IMR-90 (cell line): ENCODE results near the gene GPR15LG. TPM values are rescaled to one million over a fixed set of nuclear protein-coding genes. Genes with fewer than 3 reads are reported as not detected.

Experiments used
- ATAC-seq: fragments of 200-7000 bp; cut with Tn5 transposase; 2 replicates; pipeline ENCODE4 v1.9.1; 2020; ENCODE audit warnings: low read depth, mild to moderate bottlenecking, moderate library complexity
- BruUV-seq: library from RNA; stranded (reverse); fragments of 400-500 nt; replicated peaks from 2 replicates; lab custom pipeline; 2021; lab: Mats Ljungman, UMichigan
- CTCF ChIA-PET: fragments of 300-600 bp; formaldehyde crosslinking; extraction: SDS; loops from one replicate; lab custom pipeline; 2021; ENCODE audit warnings: antibody characterized with exemption; lab: Yijun Ruan, JAX
- POLR2A ChIA-PET: fragments of 300-600 bp; sonication (Branson Sonifier 250); formaldehyde crosslinking; loops from one replicate; lab custom pipeline; 2022; ENCODE audit warnings: antibody characterized with exemption; ENCODE audit not compliant: unreplicated experiment; lab: Charles Lee
- DNase-seq: peaks from one replicate; pipeline ENCODE4 v3.0.0; 2013
- H2AFZ ChIP-seq: replicated peaks from 2 replicates; pipeline ENCODE3; 2013; ENCODE audit warnings: low read length, mild to moderate bottlenecking; ENCODE audit not compliant: poor library complexity
- H2AK5ac ChIP-seq: 2 replicates; pipeline ENCODE4 v1.6.1; 2013; ENCODE audit warnings: low read depth, low read length, inconsistent platforms
- H2AK9ac ChIP-seq: replicated peaks from 2 replicates; pipeline ENCODE3; 2013; ENCODE audit warnings: mild to moderate bottlenecking, low read depth, low read length, moderate library complexity; ENCODE audit not compliant: poor library complexity
- H2BK120ac ChIP-seq: 2 replicates; pipeline ENCODE4 v1.6.1; 2013; ENCODE audit warnings: low read depth, low read length, inconsistent platforms
- H2BK15ac ChIP-seq: 3 replicates; pipeline ENCODE4 v1.6.1; 2013; ENCODE audit warnings: low read depth, low read length, inconsistent platforms
- H2BK20ac ChIP-seq: 2 replicates; pipeline ENCODE4 v1.6.1; 2013; ENCODE audit warnings: low read depth, mild to moderate bottlenecking, inconsistent platforms, low read length, moderate library complexity
- H2BK5ac ChIP-seq: 2 replicates; pipeline ENCODE4 v1.6.1; 2013; ENCODE audit warnings: mild to moderate bottlenecking, low read depth, low read length, inconsistent platforms; ENCODE audit not compliant: poor library complexity, severe bottlenecking
- H3K14ac ChIP-seq: replicated peaks from 2 replicates; pipeline ENCODE4 v1.6.1; 2013; ENCODE audit warnings: low read depth, low read length, inconsistent platforms
- H3K18ac ChIP-seq: 2 replicates; pipeline ENCODE4 v1.6.1; 2013; ENCODE audit warnings: low read depth, low read length, control low read depth
- H3K23ac ChIP-seq: 2 replicates; pipeline ENCODE4 v1.6.1; 2013; ENCODE audit warnings: low read depth, low read length, inconsistent platforms
- H3K27ac ChIP-seq: 2 replicates; pipeline ENCODE4 v1.5.1; 2013; ENCODE audit warnings: mild to moderate bottlenecking, control low read depth, low read length; ENCODE audit not compliant: insufficient read depth
- H3K27me3 ChIP-seq: 2 replicates; pipeline ENCODE4 v1.6.1; 2013; ENCODE audit warnings: low read length; ENCODE audit not compliant: control insufficient read depth, insufficient read depth
- H3K36me3 ChIP-seq: 2 replicates; pipeline ENCODE4 v1.6.1; 2013; ENCODE audit warnings: low read length, mixed read lengths; ENCODE audit not compliant: control insufficient read depth, insufficient read depth
- H3K4ac ChIP-seq: 2 replicates; pipeline ENCODE4 v1.6.1; 2013; ENCODE audit warnings: low read depth, low read length, inconsistent platforms
- H3K4me1 ChIP-seq: 2 replicates; pipeline ENCODE4 v1.6.1; 2013; ENCODE audit warnings: low read length, mixed read lengths; ENCODE audit not compliant: control insufficient read depth, insufficient read depth
- H3K4me2 ChIP-seq: 2 replicates; pipeline ENCODE4 v1.6.1; 2013; ENCODE audit warnings: low read depth, mild to moderate bottlenecking, control low read depth, low read length, moderate library complexity
- H3K4me3 ChIP-seq: 2 replicates; pipeline ENCODE4 v1.5.1; 2013; ENCODE audit warnings: low read depth, mild to moderate bottlenecking, control low read depth, low read length, moderate library complexity; ENCODE audit not compliant: insufficient read depth
- H3K56ac ChIP-seq: 2 replicates; pipeline ENCODE4 v1.6.1; 2013; ENCODE audit warnings: low read length, inconsistent platforms; ENCODE audit not compliant: insufficient read depth; ENCODE audit errors: extremely low read depth
- H3K79me1 ChIP-seq, 2 experiments: 2 replicates each; pipeline ENCODE4 v1.6.1; 2013; ENCODE audit warnings: low read length in 2 of 2, inconsistent platforms in 1 of 2, low read depth in 1 of 2
- H3K9ac ChIP-seq: 2 replicates; pipeline ENCODE4 v1.6.1; 2013; ENCODE audit warnings: low read depth, low read length, control low read depth
- H3K9me1 ChIP-seq: 2 replicates; pipeline ENCODE4 v1.6.1; 2013; ENCODE audit warnings: low read length, inconsistent platforms; ENCODE audit not compliant: insufficient read depth
- H3K9me3 ChIP-seq: 2 replicates; pipeline ENCODE4 v1.6.1; 2013; ENCODE audit warnings: low read length; ENCODE audit not compliant: control insufficient read depth, insufficient read depth
- H4K20me1 ChIP-seq: 2 replicates; pipeline ENCODE4 v1.6.1; 2013; ENCODE audit warnings: low read length, inconsistent platforms; ENCODE audit not compliant: insufficient read depth
- H4K5ac ChIP-seq: 2 replicates; pipeline ENCODE4 v1.6.1; 2013; ENCODE audit warnings: mild to moderate bottlenecking, low read depth, low read length, control low read depth
- H4K8ac ChIP-seq, 2 experiments: 2 replicates each; pipeline ENCODE4 v1.6.1; 2013; ENCODE audit warnings: low read depth in 2 of 2, low read length in 2 of 2, control low read depth in 1 of 2, inconsistent platforms in 1 of 2
- H4K91ac ChIP-seq: 2 replicates; pipeline ENCODE4 v1.6.1; 2013; ENCODE audit warnings: low read depth, low read length, inconsistent platforms; ENCODE audit not compliant: insufficient read depth
- BHLHE40 ChIP-seq: fragments of 150-350 bp; IDR thresholded peaks from 2 replicates; pipeline ENCODE4 v1.6.1; 2016; ENCODE audit warnings: mild to moderate bottlenecking, low read depth, low read length
- CEBPB ChIP-seq: IDR thresholded peaks from 2 replicates; pipeline ENCODE4 v1.6.1; 2012; ENCODE audit warnings: low read depth, low read length, improper control_type of control experiment
- CHD1 ChIP-seq: IDR thresholded peaks from 2 replicates; pipeline ENCODE4 v1.6.1; 2012; ENCODE audit warnings: low read depth, low read length, improper control_type of control experiment
- CTCF ChIP-seq: conservative IDR thresholded peaks from 2 replicates; pipeline ENCODE4 v1.5.1; 2012; ENCODE audit warnings: mild to moderate bottlenecking, low read depth, low read length, improper control_type of control experiment
- ELK1 ChIP-seq: fragments of 150-350 bp; IDR thresholded peaks from 2 replicates; pipeline ENCODE4 v1.6.1; 2016; ENCODE audit warnings: low read depth, mild to moderate bottlenecking, low read length, moderate library complexity, borderline replicate concordance
- FOS ChIP-seq: fragments of 150-350 bp; IDR thresholded peaks from 2 replicates; pipeline ENCODE4 v1.6.1; 2016; ENCODE audit warnings: low read depth, low read length
- MAFK ChIP-seq: IDR thresholded peaks from 2 replicates; pipeline ENCODE4 v1.6.1; 2012; ENCODE audit warnings: low read depth, low read length, improper control_type of control experiment
- MAZ ChIP-seq: IDR thresholded peaks from 2 replicates; pipeline ENCODE4 v1.6.1; 2012; ENCODE audit warnings: low read depth, mild to moderate bottlenecking, low read length, improper control_type of control experiment, moderate library complexity, borderline replicate concordance
- NFE2L2 ChIP-seq: fragments of 150-350 bp; IDR thresholded peaks from 2 replicates; pipeline ENCODE4 v1.6.1; 2016; ENCODE audit warnings: low read depth, mild to moderate bottlenecking, low read length
- POLR2A ChIP-seq: IDR thresholded peaks from 2 replicates; pipeline ENCODE4 v1.6.1; 2012; ENCODE audit warnings: mild to moderate bottlenecking, low read depth, low read length
- RAD21 ChIP-seq: IDR thresholded peaks from 2 replicates; pipeline ENCODE4 v1.6.1; 2012; ENCODE audit warnings: low read length, improper control_type of control experiment
- RCOR1 ChIP-seq: IDR thresholded peaks from 2 replicates; pipeline ENCODE4 v1.6.1; 2012; ENCODE audit warnings: mild to moderate bottlenecking, low read length, improper control_type of control experiment; ENCODE audit not compliant: insufficient replicate concordance
- RFX5 ChIP-seq: IDR thresholded peaks from 2 replicates; pipeline ENCODE4 v1.8.0; 2012; ENCODE audit warnings: low read depth, mild to moderate bottlenecking, low read length, moderate library complexity
- SMC3 ChIP-seq: fragments of 150-350 bp; IDR thresholded peaks from 2 replicates; pipeline ENCODE4 v1.6.1; 2016; ENCODE audit warnings: low read depth, mild to moderate bottlenecking, antibody characterized with exemption, low read length, moderate library complexity
- USF2 ChIP-seq: fragments of 150-350 bp; IDR thresholded peaks from 2 replicates; pipeline ENCODE4 v1.6.1; 2017; ENCODE audit warnings: mild to moderate bottlenecking, antibody characterized with exemption, low read length, low read depth
- WGBS, 2 experiments: methylation state at CpG; one replicate each; pipeline versions ENCODE4 v1.1.5 to v1.1.7; 2013; ENCODE audit warnings: missing lambda C conversion rate in 2 of 2; ENCODE audit not compliant: insufficient read length in 1 of 2; ENCODE audit errors: extremely low coverage in 2 of 2; 5-methylcytosine and 5-hydroxymethylcytosine counted together
- dilution Hi-C: fragments of 300-500 bp; cut with HindIII; formaldehyde crosslinking; loops from one replicate; pipeline ENCODE4 v1.14.3; 2018; ENCODE audit warnings: low sequenced_read_pairs; ENCODE audit not compliant: unreplicated experiment
- in situ Hi-C: fragments of 300-500 bp; cut with MboI; formaldehyde crosslinking; loops from 3 replicates; pipeline ENCODE4 v1.14.3; 2019; ENCODE audit warnings: low sequenced_read_pairs, inconsistent platforms, mixed read lengths
- intact Hi-C: fragments of 100-400 bp; cut with micrococcal nuclease; formaldehyde crosslinking; loops from 2 replicates; pipeline ENCODE4 v1.10.0; 2022
- polyA plus RNA-seq, 3 experiments: library from polyadenylated mRNA; depleted of rRNA; stranded (reverse); fragments of >200 nt; gene quantifications; 2 replicates each; pipeline ENCODE4 v1.2.3, GENCODE V29; 2012; ENCODE audit warnings: low replicate concordance in 1 of 3
- total RNA-seq: library from RNA; depleted of rRNA; stranded (reverse); fragments of >200 nt; gene quantifications from 2 replicates; pipeline ENCODE4 v1.2.3, GENCODE V29; 2012

Gene GPR15LG
- total and polyA plus RNA-seq, 2 of the 4 experiments (the other 2 are of a cell fraction) = not detected

GRCh38 chr10:84201244-84201606, 27.6 kb downstream of the GPR15LG start:
- ATAC-seq (no peak), DNase-seq (no peak)
- Histone ChIP-seq H2AK9ac (no peak overlapping the region), H3K14ac (no peak overlapping the region), H2AFZ (no peak overlapping the region), H3K27me3 (peaks cover 14% of the 10 kb centered on the region; the same call in 1 of the 2 replicates), H3K4me1 (no peaks in the 10 kb centered on the region), H4K20me1 (no peaks in the 10 kb centered on the region), H3K56ac (no peak overlapping the region), H3K4ac (no peak overlapping the region), H3K18ac (no peak overlapping the region), H4K8ac (no peak overlapping the region), H4K5ac (no peak overlapping the region), H3K9ac (no peak overlapping the region), H3K9me1 (no peaks in the 10 kb centered on the region), H3K36me3 (no peaks in the 10 kb centered on the region), H2AK5ac (no peak overlapping the region), H2BK120ac (no peak overlapping the region), H2BK20ac (no peak overlapping the region), H3K79me1 (no peaks in the 10 kb centered on the region), H3K4me3 (no peak overlapping the region), H2BK5ac (no peak overlapping the region), H4K91ac (no peak overlapping the region), H2BK15ac (no peak overlapping the region), H3K27ac (no peak overlapping the region), H3K23ac (no peak overlapping the region), H3K4me2 (no peak overlapping the region), H3K9me3 (no peaks in the 10 kb centered on the region)
- 57% methylated on average over 1 of the region's 6 CpGs; no CpG with 5 or more reads in 1 of the 2 experiments for WGBS, 2 experiments
- TF ChIP-seq MAFK (no peak), USF2 (no peak), CHD1 (no peak), BHLHE40 (no peak), FOS (no peak), ELK1 (no peak), RFX5 (no peak), POLR2A (no peak), RCOR1 (no peak), NFE2L2 (no peak), CTCF (no peak), MAZ (no peak), RAD21 (no peak), CEBPB (no peak), SMC3 (no peak)
- POLR2A ChIA-PET = no interaction called here
- CTCF ChIA-PET = no interaction called here
- no TSS peak for BruUV-seq
- dilution Hi-C loops = no loop called here
- in situ Hi-C loops = no loop called here
- intact Hi-C loops = no loop called here
